Measurements from ENCODE around the gene OTX2.

OTX2 gene

DNA sequence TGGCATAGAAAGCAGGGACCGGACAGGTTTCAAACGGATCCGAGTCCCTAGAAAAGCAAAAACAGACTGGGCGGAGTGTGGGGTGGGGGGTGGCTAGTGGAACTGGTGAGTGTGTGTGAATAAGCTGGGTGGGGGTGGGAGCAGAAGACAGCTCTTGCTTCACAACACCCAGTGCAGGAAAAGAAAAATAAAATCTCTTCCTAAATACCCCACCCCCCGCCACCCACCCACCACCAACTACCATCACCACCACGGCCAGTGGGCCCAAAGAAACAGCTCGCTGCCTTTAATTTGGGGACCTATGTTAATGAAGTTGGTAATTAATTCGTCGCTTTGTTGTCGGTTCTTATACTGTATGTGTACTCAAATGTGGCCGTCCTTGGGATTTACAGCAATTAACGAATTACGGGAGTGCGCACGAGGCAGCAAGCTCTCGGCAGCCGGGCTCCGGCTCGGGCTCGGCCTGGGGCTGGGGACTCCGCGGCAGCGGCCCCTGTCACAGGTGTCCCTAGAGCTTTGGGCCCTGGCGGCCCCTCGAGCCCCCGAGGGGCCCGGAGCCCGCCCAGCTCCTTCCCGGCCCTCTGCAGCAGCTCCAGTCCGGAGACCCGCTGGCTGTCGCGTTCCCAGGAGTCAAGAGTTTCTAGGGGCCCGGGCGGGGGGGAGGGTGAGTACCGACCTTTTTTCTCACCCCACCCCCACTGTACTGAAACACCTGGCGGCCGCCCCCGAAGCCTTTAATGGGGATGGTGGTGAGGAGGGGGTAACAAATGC lies 1.5 kb upstream of the OTX2 start:
- no peak for DNase-seq

DNA sequence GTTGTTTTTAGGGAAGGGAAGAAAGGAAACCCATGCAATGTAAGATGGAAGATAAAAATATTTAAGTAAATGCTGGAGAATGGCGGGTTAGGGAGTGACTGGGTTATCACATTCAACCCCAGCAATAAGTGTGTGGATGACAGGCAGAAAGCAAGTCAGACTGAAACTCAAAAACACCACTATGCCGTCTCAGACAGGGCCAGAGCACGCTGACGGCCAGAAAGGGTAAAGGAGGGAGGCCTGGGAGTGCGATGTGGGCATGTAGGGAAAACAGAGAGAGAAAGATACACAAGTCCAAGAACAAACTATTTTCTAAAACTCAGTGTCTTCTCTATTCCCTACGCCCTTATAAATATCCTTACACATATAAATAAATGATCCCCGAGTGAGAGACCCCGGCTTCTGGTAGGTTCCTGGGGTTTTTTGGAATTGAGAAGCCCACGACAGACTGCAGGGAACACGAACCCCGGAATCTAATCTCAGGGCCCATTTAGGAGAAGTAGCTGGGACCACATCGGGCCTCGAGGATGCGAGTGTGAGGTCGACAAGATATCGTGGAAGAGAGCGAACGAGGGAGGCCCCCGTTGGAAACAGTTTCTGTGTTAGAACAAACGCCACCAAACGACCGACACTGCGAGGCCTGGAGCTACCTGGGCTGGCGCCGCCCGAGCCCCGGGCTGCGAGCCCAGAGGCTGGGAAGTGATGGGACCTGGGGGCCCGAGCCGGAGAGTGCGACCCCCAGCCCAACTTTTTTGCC lies 735 bp upstream of the OTX2 start:
- no peak for DNase-seq

DNA sequence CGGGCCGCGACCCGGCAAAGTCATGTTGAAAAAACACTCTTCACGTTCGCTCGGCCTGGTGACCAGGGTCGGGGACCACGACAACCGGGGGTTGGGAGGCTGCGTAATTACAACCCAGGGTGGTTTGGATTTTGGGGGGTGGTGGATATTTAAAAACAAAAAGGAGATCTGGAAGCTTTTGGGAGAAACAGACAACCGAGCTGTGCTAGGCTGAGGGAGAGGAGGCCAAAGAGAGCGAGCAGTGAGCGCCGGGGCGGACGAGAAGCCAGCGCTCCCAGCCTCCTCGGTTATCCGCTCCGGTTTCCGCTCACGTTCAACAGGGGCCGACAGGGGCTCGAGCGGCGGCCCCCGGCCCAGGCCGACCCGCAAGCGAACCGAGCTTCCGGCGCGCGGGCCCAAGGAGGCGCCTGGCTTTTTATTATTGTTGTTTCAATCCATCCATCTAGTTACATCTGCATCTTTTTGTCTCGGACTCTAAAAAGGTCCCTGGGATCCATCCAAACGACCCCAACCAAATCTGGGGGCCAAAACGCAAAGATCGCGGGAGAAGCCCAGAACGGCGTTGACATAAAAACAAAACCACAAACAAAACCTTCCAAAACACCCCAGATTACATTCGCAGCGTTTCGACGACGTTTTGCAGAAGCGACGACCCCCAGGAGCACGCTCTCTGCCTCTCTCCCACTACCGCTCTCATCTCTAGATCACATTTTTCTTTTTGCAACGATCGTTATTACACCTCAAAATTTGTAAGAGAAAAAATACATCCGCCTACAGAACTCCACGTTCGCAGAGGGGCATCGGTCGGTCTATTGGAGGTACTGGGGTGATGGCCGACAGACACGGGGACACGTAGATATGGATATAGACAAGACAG lies 771 bp downstream of the OTX2 start:
- no peak for DNase-seq

DNA sequence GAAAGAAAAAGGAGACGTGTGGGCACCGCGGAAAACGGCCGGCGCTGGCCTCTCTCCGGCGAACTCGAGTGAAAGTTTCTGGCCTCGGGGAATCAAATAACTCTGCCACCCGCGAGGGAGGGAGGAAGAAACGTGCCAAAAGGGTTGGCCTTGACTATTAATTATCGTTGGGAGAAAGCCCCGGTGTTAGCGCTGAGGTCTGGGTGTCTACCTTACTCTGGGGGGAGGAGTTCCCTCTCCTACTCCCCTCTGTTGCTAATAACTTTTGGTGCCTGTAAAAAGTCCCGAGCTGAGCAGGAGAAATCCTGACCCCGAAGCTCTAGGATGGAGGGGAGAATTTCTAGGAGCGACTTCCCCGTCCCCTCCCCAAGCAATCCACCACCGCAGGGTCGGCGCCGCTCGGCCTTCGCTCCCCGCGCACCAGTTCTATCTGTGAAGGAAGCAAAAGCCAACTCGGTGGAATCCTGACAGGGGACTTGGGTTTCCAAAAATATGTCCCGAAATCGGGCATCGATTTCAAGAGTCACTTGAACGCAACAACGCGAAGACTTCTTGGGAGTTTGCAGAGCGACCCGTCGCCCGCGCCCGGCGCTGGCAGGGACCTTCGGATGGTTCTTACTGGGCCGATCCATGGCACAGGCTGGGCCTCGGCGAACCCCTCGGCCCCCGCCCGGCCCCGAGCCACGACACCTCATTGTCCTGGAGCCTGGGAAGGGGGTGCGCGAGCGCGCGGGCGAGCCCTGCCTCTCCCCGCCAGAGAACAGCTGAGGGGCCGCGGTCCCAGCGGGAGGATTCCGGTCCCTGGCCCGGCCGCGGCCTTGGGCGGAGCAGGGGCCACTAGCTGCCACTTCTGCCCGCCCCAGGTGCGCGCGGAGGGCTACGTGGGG lies 1.7 kb downstream of the OTX2 start:
- DNase-seq: no peak

DNA sequence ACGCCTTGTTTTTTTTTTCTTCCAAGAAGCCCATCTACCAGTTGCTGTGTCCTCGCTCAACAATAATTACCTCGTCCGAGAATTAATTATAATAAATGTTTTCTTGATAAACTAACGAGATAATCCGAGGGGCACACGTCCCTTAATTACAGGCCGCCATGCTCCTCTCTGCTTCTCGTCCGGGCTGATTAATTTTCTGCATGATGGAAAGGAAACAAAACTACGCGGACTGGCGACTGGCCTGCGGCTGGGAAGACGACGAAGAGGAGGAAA lies 2.2 kb downstream of the OTX2 start:
- no peak for DNase-seq

DNA sequence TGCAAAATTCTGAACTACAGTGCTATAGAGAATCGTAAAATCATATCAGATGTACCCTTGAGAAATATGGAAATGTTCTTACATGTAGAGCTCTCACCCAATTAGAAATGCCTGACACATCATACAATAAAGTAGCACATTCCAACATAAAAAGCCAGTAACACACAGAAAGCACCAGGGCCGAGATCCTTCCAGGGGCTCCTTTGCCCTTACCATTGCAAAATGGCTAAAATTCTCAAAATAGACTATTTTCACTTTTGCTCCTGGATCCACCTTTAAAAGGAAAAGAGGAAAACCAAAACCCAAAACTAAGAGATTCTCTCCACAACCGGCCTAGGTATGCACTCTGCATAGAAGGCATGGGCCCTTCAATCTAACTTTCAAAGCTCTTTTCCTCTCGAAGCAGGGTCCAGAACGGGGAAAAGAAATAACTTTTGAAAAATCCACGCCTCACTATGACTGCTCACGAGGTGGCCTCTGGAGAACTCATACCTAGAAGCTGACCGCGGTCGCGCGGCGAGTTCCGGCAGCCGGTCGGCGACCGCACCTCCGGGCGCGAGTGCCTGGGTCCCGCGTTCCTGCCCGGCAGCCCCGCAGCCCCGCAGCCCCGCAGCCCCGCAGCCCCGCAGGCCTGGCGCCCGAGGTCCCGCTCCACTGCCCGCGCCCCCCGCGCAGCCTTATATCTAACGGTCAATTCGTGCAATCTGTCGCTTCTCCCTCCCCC lies 2.7 kb downstream of the OTX2 start:
- DNase-seq: no peak

DNA sequence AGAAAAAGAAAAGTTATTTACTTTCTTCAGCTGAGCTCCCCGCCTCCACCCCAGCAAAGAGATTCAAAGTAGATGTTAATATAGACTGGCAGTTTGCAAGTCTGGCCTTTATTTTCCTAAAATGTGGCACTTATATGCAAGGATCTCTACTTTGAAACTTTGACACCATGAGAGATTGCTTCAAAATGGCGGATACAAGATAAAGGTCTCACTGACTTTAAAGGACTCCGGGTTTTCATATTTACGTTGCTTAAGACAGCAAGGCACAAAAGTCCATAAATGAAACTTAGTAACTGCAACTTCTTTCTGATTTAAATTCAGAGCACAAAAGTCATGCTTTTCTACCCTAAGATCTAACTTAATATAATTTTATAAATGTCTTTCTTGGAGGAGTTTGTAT lies 3.5 kb downstream of the OTX2 start:
- DNase-seq: no peak

DNA sequence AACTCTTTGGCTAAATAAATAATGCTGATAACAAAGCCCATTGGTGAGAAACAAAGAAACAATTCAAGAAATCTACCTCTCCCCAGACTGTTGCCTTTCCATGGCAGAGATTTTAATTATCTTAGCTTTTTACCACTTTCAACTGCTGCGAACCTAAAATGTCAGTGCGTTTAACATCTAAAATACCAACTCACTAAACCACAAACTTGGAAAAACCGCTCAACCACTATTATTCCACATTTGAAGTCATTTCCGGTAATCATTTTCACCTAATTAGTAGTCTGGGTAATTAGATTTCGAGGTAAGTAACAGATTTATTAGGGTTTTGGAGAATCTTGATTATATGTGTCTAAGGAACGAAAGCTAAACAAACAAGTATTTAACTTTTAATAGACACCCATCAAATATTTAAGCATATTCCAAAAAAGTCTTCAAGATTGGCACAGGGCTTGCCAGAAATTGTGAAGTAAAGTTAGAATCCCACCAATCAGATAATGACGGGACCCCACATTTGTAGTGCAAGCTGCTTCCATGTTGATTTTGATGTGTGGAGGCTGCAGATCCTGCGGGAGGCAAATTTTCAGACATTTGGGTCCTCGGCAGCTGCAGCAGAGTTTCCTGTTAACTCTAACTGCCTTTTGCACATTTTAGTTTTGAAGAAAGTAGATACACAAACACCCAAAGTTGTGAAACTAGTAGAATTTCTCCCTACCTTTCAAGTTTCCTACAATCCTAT lies 4.1 kb downstream of the OTX2 start:
- DNase-seq: no peak

DNA sequence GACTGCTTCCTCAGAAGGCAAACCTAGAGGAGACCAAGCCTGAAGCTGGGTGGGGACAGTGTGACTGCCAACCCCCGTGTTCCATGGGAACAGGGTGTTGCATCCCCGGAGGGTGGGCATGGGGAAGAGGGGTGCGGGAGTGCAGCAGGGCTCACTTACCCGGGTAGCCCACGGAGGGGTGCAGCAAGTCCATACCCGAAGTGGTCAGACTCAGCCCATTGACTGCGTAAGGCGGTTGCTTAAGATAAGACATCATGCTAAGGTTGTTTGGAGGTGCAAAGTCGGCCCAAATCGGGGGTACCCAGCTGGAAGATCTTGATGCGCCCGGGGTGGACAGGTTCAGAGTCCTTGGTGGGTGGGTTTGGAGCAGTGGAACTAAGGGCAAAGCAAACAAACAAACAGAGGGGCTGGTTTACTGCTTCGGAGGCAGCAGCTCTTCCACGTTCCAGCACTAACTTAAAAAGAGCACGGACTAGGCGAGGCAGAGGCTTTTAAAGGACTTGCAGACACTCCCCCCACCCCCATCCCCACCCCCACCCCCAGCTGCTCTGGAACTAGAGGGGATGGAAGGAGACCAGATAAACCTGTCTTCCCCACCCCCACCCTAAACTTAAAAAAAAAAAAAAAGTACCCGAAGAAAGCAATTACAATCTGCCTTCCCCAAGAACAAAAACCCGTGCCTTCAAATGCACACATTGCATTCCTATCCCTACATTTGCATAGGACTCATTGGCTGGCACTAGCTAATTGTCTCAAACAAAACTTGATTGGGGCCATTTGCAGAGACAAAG lies 4.9 kb downstream of the OTX2 start:
- DNase-seq: no peak

DNA sequence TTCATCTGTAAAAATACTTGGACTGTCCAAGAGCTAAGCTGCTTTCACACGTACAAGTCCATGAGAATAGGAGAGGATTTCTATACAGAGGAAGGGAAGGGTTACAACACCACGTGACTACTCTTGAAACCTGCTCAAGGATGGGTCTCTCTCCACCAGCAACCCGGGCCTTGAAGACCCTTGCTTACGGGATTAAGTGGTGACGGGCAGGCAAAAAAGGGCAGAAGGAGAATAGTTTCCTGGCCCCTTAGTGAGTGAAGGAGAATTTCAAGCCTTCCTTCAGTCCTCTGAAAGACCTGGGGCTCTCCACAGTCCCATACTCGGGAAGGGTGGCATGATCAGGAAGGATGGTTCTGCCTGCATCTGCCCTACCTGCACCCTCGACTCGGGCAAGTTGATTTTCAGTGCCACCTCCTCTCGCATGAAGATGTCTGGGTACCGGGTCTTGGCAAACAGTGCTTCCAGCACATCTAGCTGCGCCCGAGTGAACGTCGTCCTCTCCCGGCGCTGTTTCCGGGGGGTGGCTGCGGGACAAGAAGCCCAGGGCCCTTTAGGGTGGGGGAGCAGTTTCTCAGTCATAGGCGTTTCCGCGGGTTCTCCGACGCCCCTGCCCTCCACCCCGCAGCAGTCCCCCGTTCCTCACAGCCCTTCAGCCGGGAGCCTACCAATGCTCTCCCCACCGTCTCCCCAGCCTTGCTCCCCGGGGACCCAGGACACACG lies 6.3 kb downstream of the OTX2 start:
- no peak for DNase-seq

DNA sequence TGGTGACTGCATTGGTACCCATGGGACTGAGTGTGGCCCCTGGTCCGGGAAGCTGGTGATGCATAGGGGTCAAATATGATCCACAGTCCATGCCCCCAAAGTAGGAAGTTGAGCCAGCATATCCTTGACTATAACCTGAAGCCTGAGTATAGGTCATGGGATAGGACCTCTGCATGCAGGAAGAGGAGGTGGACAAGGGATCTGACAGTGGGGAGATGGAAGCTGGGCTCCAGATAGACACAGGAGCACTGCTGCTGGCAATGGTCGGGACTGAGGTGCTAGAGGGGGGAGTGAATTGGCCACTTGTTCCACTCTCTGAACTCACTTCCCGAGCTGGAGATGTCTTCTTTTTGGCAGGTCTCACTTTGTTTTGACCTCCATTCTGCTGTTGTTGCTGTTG lies 8.4 kb downstream of the OTX2 start:
- DNase-seq: no peak

DNA sequence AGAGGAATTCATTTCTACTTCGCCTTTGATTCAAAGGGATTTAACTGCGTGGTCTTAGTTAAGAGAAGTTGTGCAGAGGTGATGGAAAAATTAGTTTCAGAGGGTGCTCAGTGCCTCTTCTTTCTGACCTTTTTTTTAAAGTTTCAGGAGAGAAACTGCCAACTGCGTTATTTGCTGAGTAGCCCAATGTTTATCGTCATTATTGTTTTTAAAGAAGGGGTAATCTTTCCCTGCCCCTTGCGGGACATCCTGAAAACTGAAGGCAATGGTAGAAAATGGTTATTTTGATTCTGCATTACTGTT lies 11.0 kb downstream of the OTX2 start:
- no peak for DNase-seq

DNA sequence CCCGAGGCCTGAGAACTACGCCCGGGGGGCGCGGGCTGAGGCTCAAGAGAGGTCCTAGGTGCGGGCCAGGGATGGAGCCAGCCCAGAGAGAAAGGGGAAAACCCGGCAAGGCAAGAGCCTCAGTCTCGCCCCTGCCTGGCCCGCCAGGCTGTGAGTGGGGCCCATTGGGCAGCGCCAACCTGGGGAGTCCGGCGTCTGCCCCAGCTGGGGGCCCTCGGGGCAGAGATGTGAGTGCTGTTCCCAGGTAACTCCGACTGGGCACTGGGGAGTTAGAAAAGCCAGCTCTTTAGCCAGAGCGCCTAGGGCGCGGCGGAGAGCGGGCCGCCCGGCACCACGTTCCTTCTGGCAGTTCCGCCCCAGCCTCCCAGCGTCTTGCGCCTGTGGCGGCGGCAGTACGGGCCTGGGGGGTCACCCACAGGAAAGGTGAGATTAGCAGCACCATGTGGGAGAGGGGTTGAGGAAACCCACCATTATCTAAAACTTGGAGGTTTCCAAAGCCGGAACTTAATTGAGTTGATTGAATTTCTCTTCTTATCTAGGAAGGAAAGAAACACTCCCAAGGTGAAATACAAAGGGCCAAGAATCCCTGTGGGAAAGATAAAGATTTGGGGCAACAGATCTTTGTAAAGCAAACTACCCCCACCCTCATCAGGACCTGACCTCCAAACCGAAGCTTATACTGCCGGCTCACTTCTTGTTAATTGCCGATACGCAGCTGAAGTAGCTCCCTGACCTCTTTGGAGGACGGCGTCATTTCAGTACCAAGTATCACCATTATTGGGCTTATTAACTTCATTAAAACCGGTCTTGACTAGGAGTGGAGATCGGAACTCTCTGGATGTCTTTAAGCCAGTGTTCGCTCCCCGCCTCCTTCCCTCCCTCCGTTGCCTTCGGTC lies 11.6 kb downstream of the OTX2 start:
- no peak for DNase-seq

DNA sequence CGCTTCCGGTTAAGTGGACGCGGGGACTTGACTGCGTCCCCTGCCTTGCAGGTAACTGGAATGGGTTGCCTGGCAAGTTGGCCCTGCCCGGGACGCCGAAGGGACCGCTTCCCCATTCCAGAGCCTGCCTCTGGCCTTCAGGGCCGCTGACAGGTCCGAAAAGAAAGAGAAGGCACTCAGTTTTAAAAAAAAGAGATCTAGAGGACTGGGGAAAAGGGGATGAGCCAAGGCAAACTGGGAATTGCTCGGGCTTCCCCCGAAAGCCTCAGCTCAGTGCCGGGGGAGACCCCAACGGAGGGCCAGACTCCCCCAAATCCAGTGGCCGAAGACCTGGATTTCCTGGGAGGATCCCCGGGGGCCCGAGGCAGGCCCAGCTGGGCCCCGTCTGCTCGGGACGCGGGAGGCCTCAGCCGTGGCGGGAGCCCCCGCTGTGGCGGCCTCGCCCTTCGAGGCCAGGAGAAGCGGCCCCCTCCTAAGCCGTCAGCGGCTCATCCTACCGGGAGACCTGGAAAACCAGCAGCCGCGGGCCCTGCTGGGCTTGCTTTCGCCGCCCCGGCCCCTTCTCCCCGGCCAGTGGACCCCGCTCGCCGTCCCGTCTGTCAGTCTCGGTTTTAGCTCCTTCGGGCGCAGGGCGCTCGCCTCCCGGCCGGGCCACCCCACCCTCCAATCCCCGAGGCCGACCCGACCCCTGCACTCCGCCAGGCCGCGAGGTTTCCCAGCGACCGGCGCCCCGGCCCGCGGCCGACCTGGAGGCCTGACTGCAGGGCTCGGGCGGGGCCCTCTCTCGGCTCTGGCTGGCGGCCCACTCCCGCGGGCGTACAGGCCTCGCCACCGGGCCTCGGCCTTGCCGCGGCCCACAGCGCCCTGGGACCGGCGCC lies 12.5 kb downstream of the OTX2 start:
- no peak for DNase-seq

DNA sequence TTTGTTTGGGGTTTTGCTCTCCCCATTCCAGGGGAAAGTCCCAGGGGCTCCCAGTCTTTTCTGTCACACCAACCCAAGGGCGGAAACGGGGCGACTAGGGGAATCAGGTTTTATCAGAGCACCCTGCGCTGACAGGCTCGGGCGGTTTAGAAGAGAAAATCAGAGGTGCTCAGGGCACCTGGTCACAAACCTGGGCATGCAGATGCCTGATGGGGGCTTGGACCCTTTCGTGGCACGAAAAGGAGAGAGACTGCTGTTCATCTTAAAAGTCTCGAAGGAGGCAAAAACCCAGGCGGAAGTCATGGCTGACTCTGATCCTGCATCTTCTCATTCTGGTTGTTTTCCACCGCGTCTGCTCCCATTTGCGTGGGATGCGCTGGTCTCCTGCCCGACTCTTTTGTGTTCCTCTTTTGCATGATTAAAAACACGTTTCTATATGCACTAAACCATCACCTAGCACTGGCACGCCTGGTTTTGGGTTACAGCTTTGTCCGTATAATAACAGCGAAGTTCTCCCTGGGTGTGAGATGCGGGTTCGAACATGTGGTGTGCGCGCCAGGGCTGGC lies 13.2 kb downstream of the OTX2 start:
- no peak for DNase-seq

DNA sequence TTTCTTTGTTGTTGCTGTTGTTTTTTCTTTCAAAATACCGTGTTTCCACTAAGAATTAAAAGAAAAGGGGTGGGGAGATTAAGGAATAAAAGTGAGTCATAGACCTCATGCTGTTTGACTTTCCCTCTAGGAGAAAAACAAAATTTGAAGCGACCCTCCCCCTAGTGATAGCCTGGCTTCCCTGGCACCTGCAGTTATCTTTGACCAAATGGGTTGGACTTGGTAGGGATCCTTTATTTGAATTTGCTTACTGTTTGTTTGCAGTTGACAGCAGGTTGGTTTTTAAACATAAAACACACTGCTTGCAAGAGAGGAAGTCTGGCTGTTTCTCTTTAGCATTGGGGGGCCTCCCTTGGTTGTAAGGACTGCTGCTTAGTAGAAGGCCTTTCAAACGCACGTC lies 14.0 kb downstream of the OTX2 start:
- no peak for DNase-seq

DNA sequence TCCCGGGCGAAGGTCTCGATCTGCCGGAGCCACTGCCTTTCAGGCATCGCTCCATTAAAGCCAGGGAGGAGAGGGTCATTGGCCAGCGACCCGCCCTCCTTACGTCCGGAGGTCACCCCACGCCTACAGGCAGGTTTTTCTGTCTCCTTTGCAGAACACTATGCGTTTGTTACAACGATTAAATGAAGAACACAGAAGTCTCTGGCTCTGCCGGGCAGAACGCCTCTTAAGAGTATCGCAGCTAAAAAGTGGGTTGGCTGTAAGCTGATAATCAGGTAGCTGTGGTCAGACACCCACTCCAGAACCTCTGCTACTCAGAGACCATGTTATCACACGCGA lies 15.0 kb downstream of the OTX2 start:
- no peak for DNase-seq

Data from activated T-cell treated with anti-CD3 and anti-CD28 coated beads, Interleukin-2, amount 50 U/mL, for 48 hours (primary cell).